Ishikawa (cell line): Measurements from ENCODE around the gene RNF20.

ENCODE experiments used
- CEBPB ChIP-seq: IDR thresholded peaks from 2 replicates; pipeline ENCODE4 v1.6.1; 2012
- CREB1 ChIP-seq: IDR thresholded peaks from 2 replicates; pipeline ENCODE4 v1.6.1; 2012; ENCODE audit warnings: low read depth
- EGR1 ChIP-seq: IDR thresholded peaks from 2 replicates; pipeline ENCODE4 v1.6.1; 2012
- EP300 ChIP-seq: IDR thresholded peaks from 2 replicates; pipeline ENCODE4 v1.6.1; 2012; ENCODE audit warnings: borderline replicate concordance
- FOXM1 ChIP-seq: IDR thresholded peaks from 2 replicates; pipeline ENCODE4 v1.6.1; 2012; ENCODE audit warnings: low read depth, borderline replicate concordance
- NFIC ChIP-seq: IDR thresholded peaks from 2 replicates; pipeline ENCODE4 v1.6.1; 2012
- RAD21 ChIP-seq: IDR thresholded peaks from 2 replicates; pipeline ENCODE4 v1.6.1; 2012; ENCODE audit warnings: low read depth
- TAF1 ChIP-seq: IDR thresholded peaks from 2 replicates; pipeline ENCODE4 v1.6.1; 2012; ENCODE audit warnings: low read depth, mild to moderate bottlenecking
- TCF12 ChIP-seq: IDR thresholded peaks from 2 replicates; pipeline ENCODE4 v1.6.1; 2012; ENCODE audit warnings: low read depth
- TEAD4 ChIP-seq: IDR thresholded peaks from 2 replicates; pipeline ENCODE4 v1.6.1; 2012
- YY1 ChIP-seq: IDR thresholded peaks from 2 replicates; pipeline ENCODE4 v1.6.1; 2012; ENCODE audit warnings: low read depth
- ZBTB7A ChIP-seq: IDR thresholded peaks from 2 replicates; pipeline ENCODE4 v1.6.1; 2012; ENCODE audit warnings: low read depth
- TF ChIP-seq, protein P1 (sequence below): IDR thresholded peaks from 2 replicates; pipeline ENCODE4 v1.6.1; 2012
- TF ChIP-seq, protein P2 (sequence below): IDR thresholded peaks from 2 replicates; pipeline ENCODE4 v1.6.1; 2012; ENCODE audit warnings: low read depth, mild to moderate bottlenecking
- TF ChIP-seq, protein P3 (sequence below): IDR thresholded peaks from 2 replicates; pipeline ENCODE4 v1.6.1; 2012

RNF20 gene

DNA sequence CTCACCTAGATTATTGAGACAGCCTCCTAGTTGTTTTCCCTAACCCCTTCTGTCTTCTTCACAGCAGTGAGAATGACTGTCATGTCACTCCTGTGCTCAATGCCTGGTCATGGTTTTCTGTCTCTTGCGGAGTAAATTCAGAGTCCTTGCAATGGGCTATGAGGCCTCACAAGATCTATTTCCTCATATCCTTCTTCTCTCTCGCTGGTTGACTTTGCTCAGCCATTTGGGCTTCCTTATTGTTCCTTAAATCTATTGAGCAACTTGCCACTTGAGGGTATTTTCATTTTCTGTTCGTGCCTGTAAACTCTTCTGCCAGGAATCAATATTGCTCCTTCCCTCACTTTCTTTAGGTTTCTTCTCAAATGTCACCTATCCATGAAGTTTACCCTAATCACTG, 52.1 kb downstream of the RNF20 start:
- TF ChIP-seq YY1: no peak
- TF ChIP-seq EP300: no peak
- TF ChIP-seq NFIC: no peak
- TF ChIP-seq TEAD4: no peak
- no peak for TF ChIP-seq TAF1
- no peak for TF ChIP-seq EGR1
- TF ChIP-seq TCF12: no peak
- no peak for TF ChIP-seq CEBPB
- TF ChIP-seq ZBTB7A: no peak
- TF ChIP-seq, protein P1, sequence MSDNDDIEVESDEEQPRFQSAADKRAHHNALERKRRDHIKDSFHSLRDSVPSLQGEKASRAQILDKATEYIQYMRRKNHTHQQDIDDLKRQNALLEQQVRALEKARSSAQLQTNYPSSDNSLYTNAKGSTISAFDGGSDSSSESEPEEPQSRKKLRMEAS: no peak
- TF ChIP-seq, protein P2, sequence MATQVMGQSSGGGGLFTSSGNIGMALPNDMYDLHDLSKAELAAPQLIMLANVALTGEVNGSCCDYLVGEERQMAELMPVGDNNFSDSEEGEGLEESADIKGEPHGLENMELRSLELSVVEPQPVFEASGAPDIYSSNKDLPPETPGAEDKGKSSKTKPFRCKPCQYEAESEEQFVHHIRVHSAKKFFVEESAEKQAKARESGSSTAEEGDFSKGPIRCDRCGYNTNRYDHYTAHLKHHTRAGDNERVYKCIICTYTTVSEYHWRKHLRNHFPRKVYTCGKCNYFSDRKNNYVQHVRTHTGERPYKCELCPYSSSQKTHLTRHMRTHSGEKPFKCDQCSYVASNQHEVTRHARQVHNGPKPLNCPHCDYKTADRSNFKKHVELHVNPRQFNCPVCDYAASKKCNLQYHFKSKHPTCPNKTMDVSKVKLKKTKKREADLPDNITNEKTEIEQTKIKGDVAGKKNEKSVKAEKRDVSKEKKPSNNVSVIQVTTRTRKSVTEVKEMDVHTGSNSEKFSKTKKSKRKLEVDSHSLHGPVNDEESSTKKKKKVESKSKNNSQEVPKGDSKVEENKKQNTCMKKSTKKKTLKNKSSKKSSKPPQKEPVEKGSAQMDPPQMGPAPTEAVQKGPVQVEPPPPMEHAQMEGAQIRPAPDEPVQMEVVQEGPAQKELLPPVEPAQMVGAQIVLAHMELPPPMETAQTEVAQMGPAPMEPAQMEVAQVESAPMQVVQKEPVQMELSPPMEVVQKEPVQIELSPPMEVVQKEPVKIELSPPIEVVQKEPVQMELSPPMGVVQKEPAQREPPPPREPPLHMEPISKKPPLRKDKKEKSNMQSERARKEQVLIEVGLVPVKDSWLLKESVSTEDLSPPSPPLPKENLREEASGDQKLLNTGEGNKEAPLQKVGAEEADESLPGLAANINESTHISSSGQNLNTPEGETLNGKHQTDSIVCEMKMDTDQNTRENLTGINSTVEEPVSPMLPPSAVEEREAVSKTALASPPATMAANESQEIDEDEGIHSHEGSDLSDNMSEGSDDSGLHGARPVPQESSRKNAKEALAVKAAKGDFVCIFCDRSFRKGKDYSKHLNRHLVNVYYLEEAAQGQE: no peak
- TF ChIP-seq CREB1: no peak
- no peak for TF ChIP-seq RAD21
- TF ChIP-seq, protein P3, sequence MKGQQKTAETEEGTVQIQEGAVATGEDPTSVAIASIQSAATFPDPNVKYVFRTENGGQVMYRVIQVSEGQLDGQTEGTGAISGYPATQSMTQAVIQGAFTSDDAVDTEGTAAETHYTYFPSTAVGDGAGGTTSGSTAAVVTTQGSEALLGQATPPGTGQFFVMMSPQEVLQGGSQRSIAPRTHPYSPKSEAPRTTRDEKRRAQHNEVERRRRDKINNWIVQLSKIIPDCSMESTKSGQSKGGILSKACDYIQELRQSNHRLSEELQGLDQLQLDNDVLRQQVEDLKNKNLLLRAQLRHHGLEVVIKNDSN: no peak
- no peak for TF ChIP-seq FOXM1

DNA sequence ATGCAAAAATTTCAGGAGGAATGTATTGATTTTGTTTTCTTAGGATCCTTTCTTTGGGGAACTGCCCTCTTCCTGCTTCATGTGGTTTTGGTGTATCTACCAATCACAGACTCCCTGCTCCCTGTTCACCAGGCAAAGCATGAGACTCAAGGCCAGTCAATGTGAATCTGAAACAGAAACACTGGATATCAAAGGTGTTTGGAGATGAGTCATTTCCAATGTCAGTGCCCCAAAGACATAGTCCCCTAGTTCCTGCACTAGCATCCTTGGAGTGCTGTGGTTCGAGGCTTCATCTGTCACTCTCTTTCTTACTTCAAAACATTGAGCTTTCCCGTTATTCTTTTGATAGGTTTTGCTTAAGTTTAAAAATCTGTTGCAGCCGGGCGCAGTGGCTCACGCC, 53.0 kb downstream of the RNF20 start:
- TF ChIP-seq EP300 (no peak), TAF1 (no peak), ZBTB7A (no peak), TCF12 (no peak), NFIC (no peak), EGR1 (no peak), YY1 (no peak), FOXM1 (no peak), RAD21 (no peak), CREB1 (no peak), CEBPB (no peak), TEAD4 (no peak)
- TF ChIP-seq, protein P2: no peak
- TF ChIP-seq, protein P3: no peak
- TF ChIP-seq, protein P1: no peak

DNA sequence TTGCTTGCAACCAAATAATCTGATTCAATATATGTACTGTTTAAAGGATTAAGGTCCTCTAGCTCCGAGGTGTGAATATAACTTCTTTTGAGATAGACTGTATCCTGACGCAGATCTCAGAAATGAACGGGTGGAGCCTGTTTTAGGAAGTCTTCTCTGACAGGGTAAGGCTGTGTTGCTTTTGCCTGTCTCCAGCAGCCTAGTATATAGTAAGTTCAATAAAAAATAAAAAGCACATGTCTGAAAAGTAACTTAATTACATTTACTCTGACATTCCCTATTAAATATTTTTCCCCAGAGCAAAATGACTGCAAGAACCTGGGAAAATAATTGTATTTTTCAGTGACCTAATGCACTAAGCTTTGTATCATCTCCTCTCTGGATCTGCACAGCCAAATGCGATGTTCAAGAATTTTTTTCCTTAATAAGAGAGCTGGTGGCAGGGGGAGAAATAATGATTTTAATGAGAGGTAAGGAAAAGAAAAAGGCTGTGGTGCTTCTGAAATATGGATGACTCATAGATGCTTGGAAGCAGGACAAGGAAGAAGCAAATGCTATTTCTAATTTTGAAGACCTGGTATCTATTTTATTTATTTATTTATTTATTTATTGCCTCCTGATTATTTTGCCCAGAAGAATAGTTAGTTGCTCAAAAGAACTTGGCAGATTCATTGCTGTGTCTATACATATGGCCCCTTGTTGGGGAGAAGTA, 53.8 kb downstream of the RNF20 start:
- TF ChIP-seq FOXM1: no peak
- TF ChIP-seq ZBTB7A: no peak
- TF ChIP-seq TCF12: no peak
- no peak for TF ChIP-seq CREB1
- no peak for TF ChIP-seq YY1
- TF ChIP-seq, protein P1: no peak
- no peak for TF ChIP-seq RAD21
- TF ChIP-seq NFIC: no peak
- no peak for TF ChIP-seq TAF1

DNA sequence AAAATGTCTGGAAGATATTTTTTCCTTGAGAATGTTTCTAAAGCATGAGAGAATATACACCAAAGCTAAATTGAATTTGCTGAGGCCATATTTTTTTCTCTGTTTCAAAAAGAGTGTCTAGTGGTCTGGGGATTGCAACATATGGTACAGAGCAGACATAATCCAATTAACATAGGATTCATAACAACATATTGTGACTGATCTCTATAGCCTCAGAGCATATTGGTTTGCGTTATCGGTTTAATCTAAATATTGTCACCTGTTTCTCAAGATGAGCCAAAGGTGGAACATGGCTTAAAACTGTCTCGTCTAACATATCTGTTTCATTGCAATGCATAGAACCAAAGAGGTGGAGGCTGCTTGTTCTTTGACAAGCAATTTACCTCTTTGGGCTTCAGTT, 57.2 kb downstream of the RNF20 start:
- TF ChIP-seq ZBTB7A: no peak
- TF ChIP-seq, protein P2: no peak
- no peak for TF ChIP-seq TAF1
- TF ChIP-seq, protein P3: no peak
- TF ChIP-seq TCF12: no peak
- TF ChIP-seq RAD21: no peak
- TF ChIP-seq NFIC: no peak
- TF ChIP-seq, protein P1: no peak
- no peak for TF ChIP-seq EGR1
- TF ChIP-seq CEBPB: no peak
- no peak for TF ChIP-seq YY1
- TF ChIP-seq EP300: no peak
